HepG2 (cell line): Measurements from ENCODE around the gene LDLRAP1. TPM values are rescaled to one million over a fixed set of nuclear protein-coding genes. Genes with fewer than 3 reads are reported as not detected.

ENCODE experiments used
- AGO2 ChIP-seq: fragments of 200-400 bp; formaldehyde crosslinking; optimal IDR thresholded peaks from 2 replicates; pipeline ENCODE3; 2017; ENCODE audit warnings: mild to moderate bottlenecking, low read depth, low read length, moderate library complexity
- FLYWCH1 ChIP-seq: sonication (generic); formaldehyde crosslinking; IDR thresholded peaks from 2 replicates; pipeline ENCODE4 v1.8.1; 2023; ENCODE audit warnings: mild to moderate bottlenecking, missing genetic modification reagents
- HNRNPK ChIP-seq: fragments of 200-400 bp; formaldehyde crosslinking; IDR thresholded peaks from 2 replicates; pipeline ENCODE4 v1.6.1; 2018; ENCODE audit warnings: low read length, low read depth, moderate library complexity, mild to moderate bottlenecking; ENCODE audit not compliant: poor library complexity, severe bottlenecking
- MLLT10 ChIP-seq: sonication (generic); formaldehyde crosslinking; IDR thresholded peaks from 2 replicates; pipeline ENCODE4 v1.4.0; 2020; ENCODE audit warnings: missing genetic modification reagents
- NFIC ChIP-seq: IDR thresholded peaks from 2 replicates; pipeline ENCODE4 v1.6.1; 2012; ENCODE audit warnings: mild to moderate bottlenecking, low read length, inconsistent platforms
- NR2C2 ChIP-seq: sonication (generic); formaldehyde crosslinking; IDR thresholded peaks from 2 replicates; pipeline ENCODE4 v1.4.0; 2020; ENCODE audit warnings: missing genetic modification reagents, mild to moderate bottlenecking, moderate library complexity, borderline replicate concordance
- NR3C1 ChIP-seq: sonication (generic); formaldehyde crosslinking; IDR thresholded peaks from 2 replicates; pipeline ENCODE4 v1.4.0; 2020; ENCODE audit warnings: missing genetic modification reagents
- SAFB2 ChIP-seq: sonication (generic); formaldehyde crosslinking; IDR thresholded peaks from 2 replicates; pipeline ENCODE4 v1.5.1; 2020; ENCODE audit warnings: missing genetic modification reagents, low read depth, mild to moderate bottlenecking, borderline replicate concordance
- SALL2 ChIP-seq: sonication (generic); formaldehyde crosslinking; IDR thresholded peaks from 2 replicates; pipeline ENCODE4 v1.8.1; 2023; ENCODE audit warnings: mild to moderate bottlenecking, missing genetic modification reagents, inconsistent platforms
- SMAD9 ChIP-seq: sonication (generic); formaldehyde crosslinking; IDR thresholded peaks from 2 replicates; pipeline ENCODE4 v1.5.1; 2020; ENCODE audit warnings: mild to moderate bottlenecking, missing genetic modification reagents
- SMYD3 ChIP-seq: sonication (generic); formaldehyde crosslinking; IDR thresholded peaks from 2 replicates; pipeline ENCODE4 v1.8.1; 2023; ENCODE audit warnings: mild to moderate bottlenecking, missing genetic modification reagents
- SOX5 ChIP-seq: IDR thresholded peaks from 2 replicates; pipeline ENCODE4 v1.6.1; 2016; ENCODE audit warnings: borderline replicate concordance
- ZC3H4 ChIP-seq: sonication (generic); formaldehyde crosslinking; IDR thresholded peaks from 2 replicates; pipeline ENCODE4 v1.4.0; 2020; ENCODE audit warnings: missing genetic modification reagents, borderline replicate concordance
- ZFYVE20 ChIP-seq: sonication (generic); formaldehyde crosslinking; IDR thresholded peaks from 2 replicates; pipeline ENCODE4 v1.8.0; 2023; ENCODE audit warnings: low read depth, mild to moderate bottlenecking, moderate library complexity, missing genetic modification reagents, borderline replicate concordance
- ZNF235 ChIP-seq: sonication (generic); formaldehyde crosslinking; IDR thresholded peaks from 2 replicates; pipeline ENCODE4 v1.8.1; 2023; ENCODE audit warnings: mild to moderate bottlenecking, missing genetic modification reagents, borderline replicate concordance
- ZNF30 ChIP-seq: sonication (generic); formaldehyde crosslinking; IDR thresholded peaks from 2 replicates; pipeline ENCODE4 v1.5.0; 2020; ENCODE audit warnings: mild to moderate bottlenecking, missing genetic modification reagents
- ZNF614 ChIP-seq: IDR thresholded peaks from 2 replicates; pipeline ENCODE4 v1.6.1; 2018; ENCODE audit warnings: missing biosample characterization, missing genetic modification reagents, inconsistent platforms, borderline replicate concordance
- ZNF672 ChIP-seq: sonication (generic); formaldehyde crosslinking; IDR thresholded peaks from 2 replicates; pipeline ENCODE4 v1.8.1; 2022; ENCODE audit warnings: missing genetic modification reagents
- ZNF737 ChIP-seq: sonication (generic); formaldehyde crosslinking; IDR thresholded peaks from 2 replicates; pipeline ENCODE4 v1.5.0; 2020; ENCODE audit warnings: missing genetic modification reagents, mild to moderate bottlenecking, borderline replicate concordance
- polyA plus RNA-seq, 8 experiments: library from polyadenylated mRNA; depleted of rRNA in 3 of 8; stranded (reverse) in 7 of 8; unstranded in 1 of 8; fragments of >200 nt; fragmentation: Illumina TruSeq in 4 of 8; extraction: Trizol in 4 of 8; gene quantifications; 2 replicates each; pipeline versions ENCODE4 v1.2.1 to v1.2.3, GENCODE V29; 2011 to 2016; ENCODE audit warnings: low read depth in 4 of 8, missing spikeins in 1 of 8, mixed read lengths in 1 of 8; ENCODE audit not compliant: insufficient read depth in 1 of 8
- total RNA-seq, 5 experiments: library from RNA; depleted of rRNA; stranded (reverse); fragments of >200 nt; fragmentation: Illumina TruSeq; extraction: Trizol; gene quantifications; 2 replicates each; pipeline ENCODE4 v1.2.3, GENCODE V29; 2016; ENCODE audit warnings: low read depth in 1 of 5
- TF ChIP-seq, protein P1 (sequence below): IDR thresholded peaks from 2 replicates; pipeline ENCODE4 v1.6.1; 2016
- TF ChIP-seq, protein P2 (sequence below): sonication (generic); formaldehyde crosslinking; IDR thresholded peaks from 2 replicates; pipeline ENCODE4 v1.4.0; 2020; ENCODE audit warnings: missing genetic modification reagents, borderline replicate concordance
- TF ChIP-seq, protein P3 (sequence below): sonication (generic); formaldehyde crosslinking; IDR thresholded peaks from 2 replicates; pipeline ENCODE4 v1.8.0; 2022; ENCODE audit warnings: mild to moderate bottlenecking, missing genetic modification reagents, moderate library complexity

LDLRAP1 gene
- total and polyA plus RNA-seq, 2 of the 13 experiments (the other 11 are each of a cell fraction or from before 2014, with no cell fraction given) = 7.2 to 12.1 TPM

DNA sequence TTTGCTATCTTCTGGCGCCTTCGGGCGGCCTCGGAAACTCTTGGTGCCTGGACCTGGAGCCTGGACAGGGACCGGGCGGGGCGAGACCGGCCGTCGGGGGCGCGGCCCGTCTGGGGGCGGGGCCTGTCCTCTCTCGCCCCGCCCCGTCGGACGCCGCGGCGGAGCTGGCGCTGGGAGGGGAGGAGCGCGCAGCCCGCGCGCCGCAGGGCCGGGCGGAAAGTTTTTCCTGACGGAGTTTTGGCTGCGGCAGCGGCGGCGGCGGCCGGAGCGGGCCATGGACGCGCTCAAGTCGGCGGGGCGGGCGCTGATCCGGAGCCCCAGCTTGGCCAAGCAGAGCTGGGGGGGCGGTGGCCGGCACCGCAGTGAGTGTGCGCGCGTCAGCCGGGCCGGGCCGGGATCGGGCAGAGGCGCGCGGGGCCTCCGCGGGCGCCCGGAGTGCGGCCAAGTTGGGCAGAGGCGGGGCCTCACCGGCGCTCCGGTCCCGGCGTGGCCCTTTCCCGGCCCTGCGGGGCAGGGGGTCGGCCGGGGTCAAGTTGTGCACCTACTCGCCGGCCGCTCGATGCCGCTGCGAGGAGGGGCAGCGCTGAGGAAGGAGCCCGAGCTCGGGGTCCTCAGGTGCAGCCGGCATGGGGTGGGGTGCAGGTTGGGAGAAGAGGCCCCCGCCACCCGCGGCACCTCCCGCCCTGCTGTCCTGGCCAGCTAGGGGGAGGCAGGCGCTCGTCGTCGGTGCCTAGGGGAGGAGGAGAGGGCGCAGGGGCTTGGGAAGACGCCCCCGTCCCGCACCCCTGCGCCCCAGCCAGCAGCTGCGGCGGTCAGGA is at the start of gene LDLRAP1 (continued):
- TF ChIP-seq, protein P1, sequence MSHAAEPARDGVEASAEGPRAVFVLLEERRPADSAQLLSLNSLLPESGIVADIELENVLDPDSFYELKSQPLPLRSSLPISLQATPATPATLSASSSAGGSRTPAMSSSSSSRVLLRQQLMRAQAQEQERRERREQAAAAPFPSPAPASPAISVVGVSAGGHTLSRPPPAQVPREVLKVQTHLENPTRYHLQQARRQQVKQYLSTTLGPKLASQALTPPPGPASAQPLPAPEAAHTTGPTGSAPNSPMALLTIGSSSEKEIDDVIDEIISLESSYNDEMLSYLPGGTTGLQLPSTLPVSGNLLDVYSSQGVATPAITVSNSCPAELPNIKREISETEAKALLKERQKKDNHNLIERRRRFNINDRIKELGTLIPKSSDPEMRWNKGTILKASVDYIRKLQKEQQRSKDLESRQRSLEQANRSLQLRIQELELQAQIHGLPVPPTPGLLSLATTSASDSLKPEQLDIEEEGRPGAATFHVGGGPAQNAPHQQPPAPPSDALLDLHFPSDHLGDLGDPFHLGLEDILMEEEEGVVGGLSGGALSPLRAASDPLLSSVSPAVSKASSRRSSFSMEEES = no peak
- no peak for TF ChIP-seq ZC3H4 (CRISPR knock-in tag)
- no peak for TF ChIP-seq SOX5 (CRISPR knock-in tag)
- no peak for TF ChIP-seq ZNF30
- no peak for TF ChIP-seq SMAD9 (CRISPR knock-in tag)
- peak; percentile 5; the same call in 1 of the 2 replicates for TF ChIP-seq SAFB2 (CRISPR knock-in tag)
- TF ChIP-seq ZNF737 (CRISPR knock-in tag) = no peak
- no peak for TF ChIP-seq FLYWCH1 (CRISPR knock-in tag)
- no peak for TF ChIP-seq MLLT10 (CRISPR knock-in tag)
- TF ChIP-seq, protein P2, sequence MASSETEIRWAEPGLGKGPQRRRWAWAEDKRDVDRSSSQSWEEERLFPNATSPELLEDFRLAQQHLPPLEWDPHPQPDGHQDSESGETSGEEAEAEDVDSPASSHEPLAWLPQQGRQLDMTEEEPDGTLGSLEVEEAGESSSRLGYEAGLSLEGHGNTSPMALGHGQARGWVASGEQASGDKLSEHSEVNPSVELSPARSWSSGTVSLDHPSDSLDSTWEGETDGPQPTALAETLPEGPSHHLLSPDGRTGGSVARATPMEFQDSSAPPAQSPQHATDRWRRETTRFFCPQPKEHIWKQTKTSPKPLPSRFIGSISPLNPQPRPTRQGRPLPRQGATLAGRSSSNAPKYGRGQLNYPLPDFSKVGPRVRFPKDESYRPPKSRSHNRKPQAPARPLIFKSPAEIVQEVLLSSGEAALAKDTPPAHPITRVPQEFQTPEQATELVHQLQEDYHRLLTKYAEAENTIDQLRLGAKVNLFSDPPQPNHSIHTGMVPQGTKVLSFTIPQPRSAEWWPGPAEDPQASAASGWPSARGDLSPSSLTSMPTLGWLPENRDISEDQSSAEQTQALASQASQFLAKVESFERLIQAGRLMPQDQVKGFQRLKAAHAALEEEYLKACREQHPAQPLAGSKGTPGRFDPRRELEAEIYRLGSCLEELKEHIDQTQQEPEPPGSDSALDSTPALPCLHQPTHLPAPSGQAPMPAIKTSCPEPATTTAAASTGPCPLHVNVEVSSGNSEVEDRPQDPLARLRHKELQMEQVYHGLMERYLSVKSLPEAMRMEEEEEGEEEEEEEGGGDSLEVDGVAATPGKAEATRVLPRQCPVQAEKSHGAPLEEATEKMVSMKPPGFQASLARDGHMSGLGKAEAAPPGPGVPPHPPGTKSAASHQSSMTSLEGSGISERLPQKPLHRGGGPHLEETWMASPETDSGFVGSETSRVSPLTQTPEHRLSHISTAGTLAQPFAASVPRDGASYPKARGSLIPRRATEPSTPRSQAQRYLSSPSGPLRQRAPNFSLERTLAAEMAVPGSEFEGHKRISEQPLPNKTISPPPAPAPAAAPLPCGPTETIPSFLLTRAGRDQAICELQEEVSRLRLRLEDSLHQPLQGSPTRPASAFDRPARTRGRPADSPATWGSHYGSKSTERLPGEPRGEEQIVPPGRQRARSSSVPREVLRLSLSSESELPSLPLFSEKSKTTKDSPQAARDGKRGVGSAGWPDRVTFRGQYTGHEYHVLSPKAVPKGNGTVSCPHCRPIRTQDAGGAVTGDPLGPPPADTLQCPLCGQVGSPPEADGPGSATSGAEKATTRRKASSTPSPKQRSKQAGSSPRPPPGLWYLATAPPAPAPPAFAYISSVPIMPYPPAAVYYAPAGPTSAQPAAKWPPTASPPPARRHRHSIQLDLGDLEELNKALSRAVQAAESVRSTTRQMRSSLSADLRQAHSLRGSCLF (CRISPR knock-in tag) = no peak
- TF ChIP-seq ZFYVE20 (CRISPR knock-in tag) = no peak
- TF ChIP-seq, protein P3, sequence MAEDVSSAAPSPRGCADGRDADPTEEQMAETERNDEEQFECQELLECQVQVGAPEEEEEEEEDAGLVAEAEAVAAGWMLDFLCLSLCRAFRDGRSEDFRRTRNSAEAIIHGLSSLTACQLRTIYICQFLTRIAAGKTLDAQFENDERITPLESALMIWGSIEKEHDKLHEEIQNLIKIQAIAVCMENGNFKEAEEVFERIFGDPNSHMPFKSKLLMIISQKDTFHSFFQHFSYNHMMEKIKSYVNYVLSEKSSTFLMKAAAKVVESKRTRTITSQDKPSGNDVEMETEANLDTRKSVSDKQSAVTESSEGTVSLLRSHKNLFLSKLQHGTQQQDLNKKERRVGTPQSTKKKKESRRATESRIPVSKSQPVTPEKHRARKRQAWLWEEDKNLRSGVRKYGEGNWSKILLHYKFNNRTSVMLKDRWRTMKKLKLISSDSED = no peak
- TF ChIP-seq NR2C2 (CRISPR knock-in tag) = 0 out of 2 replicates have a peak, but pooled peaks have one; percentile 28
- TF ChIP-seq ZNF235 (CRISPR knock-in tag) = no peak
- TF ChIP-seq ZNF614 = no peak
- TF ChIP-seq NFIC = no peak
- peak; percentile 14 for TF ChIP-seq AGO2
- TF ChIP-seq NR3C1 = no peak
- TF ChIP-seq ZNF672 (CRISPR knock-in tag) = no peak
- TF ChIP-seq SMYD3 (CRISPR knock-in tag) = no peak
- no peak; the same call in 1 of the 2 replicates for TF ChIP-seq SALL2 (CRISPR knock-in tag)
- TF ChIP-seq HNRNPK = no peak
